DMS153 treated with DMSO at 0.1 percent for 48 hours (cell line): ENCODE results near the gene CROCC2.

ENCODE experiments used
- DNase-seq: peaks from one replicate; lab custom pipeline; 2025; ENCODE audit not compliant: unreplicated experiment; lab: John Stamatoyannopoulos, UW

Gene CROCC2

DNA sequence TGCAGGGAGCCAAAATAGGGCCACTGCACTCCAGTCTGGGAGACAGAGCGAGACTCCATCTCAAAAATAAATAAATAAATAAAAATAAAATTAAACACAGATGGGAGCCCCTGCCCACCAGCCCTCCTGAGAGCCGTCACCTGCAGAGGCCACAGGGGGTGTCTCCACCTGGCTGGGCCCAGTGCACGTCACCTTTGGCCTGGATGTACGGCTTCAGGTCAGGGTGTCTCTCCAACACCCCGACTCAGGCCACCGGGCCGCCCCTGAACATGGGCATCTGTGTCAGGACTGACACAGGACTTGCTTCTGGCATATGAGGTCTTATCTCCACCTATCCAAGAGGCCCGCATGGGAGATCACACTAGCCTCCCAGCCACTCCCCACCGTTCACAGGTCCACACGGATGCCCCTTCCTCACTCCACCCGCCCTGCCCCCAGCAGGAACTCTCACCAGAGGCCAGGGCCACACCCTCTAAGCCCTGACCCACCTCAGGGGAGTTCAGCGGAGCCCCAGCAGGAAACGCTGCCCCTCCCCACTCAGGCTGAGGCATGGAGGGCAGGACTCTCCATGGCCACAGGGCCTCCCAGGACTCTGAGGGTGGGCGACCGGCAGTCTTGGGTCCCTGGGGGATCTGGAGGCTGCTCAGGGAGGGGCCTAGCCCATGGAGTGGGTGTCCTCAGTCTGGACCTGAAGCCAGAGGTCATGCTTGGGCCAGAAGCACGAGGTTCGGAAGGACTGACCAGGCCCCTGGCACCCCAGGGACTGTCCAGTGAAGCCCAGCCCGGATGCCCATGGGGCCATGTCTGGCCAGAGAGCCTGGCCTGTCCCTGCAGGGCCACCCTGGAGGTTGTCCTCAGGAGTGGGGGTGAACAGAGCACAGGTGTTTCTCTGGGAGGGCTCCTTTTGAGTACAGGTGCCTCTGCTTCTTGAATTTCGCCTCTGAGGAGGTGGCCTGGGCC lies 1.6 kb upstream of the CROCC2 start:
- DNase-seq, result no peak

DNA sequence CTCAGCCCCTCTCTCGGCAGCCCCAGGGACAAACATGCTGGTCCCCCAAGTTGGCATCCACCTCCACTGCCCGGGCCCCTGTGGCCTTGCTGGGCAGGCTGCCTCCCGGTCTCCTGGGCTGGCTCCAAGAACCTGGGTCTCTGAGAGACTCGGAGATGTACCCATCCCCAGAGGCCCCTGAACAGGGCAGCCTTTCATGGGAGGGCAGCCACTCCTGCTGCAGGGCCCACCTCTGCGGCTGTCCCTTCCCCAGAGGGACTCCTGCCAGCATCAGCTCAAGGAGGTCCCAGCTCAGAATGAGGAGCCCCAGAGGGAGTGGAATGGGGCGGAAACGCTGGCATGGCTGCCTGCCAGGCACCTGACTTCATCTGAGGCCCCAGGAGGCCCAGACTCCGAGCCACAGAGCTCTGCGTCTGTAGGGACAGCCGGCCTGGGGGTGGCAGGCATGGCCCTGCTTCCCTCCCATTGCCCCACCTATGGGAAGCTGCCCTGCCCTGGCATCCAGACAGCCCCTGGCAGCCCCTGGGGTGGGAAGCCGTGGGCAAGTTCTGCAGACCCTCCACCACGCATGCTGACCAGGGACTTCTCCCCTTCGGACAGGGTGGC lies 857 bp upstream of the CROCC2 start:
- DNase-seq, result peak; percentile 34

DNA sequence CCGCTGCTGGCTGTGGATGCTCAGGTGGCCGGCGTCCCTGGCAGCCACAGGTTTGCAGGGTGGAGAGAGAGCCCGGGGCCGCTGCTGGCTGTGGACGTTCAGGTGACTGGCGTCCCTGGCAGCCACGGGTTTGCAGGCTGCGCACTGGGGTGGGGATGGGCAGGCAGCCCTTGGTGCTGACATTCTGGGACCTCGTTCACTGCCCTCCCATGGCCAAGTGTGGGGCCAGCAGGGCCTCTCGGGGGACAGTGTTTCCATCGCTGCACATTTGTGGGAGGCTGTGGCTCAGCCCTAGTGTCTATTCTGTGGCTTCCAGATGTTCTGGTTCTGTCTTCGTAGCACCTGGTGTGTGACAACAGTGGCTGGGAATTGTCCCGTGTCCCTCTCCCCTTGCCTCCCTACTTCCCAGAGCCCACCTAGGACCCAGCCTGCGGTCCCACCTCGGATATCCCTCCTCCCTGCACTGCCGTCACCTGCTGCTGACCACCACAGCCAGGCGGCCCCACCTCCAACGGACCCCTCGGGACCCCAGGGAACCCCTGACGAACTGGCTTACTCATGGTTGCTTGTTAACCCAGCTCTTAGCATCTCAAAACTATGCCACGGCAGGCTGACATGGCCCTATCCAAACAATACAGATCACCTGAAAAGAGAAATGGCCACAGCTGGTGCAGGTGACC lies 915 bp downstream of the CROCC2 start:
- no peak for DNase-seq

DNA sequence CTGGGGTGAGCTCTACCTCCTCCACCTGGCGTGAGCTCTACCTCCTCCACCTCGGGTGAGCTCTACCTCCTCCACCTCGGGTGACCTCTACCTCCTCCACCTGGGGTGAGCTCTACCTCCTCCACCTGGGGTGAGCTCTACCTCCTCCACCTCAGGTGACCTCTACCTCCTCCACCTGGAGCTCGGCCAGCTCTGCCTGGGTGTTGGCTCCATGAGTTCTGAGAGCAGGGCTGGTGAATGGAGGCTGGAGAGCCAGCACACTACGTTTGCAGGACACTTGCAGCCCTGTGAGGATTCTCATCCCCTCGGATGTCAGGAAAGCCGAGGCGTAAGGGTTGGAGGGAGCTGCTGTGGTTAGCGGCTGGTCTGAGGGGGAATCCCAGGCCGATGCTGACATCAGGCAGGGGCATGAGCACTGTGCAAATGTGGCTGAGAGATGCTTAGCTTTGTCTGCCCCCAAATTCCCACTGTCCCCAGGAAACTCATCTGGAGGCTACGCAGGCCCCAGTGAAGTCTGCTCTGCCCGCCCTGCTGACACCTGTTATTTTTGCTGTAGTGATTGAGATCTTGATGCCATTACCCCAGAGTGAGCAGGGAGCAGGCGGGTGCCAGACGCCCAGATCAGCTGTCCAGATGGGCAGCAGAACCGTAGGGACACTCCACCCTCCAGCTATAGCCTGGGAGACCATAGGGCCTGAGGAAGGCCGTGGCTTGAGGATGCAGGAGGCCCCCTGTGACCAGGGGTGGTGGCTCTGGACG lies 3.3 kb downstream of the CROCC2 start:
- DNase-seq, result no peak

DNA sequence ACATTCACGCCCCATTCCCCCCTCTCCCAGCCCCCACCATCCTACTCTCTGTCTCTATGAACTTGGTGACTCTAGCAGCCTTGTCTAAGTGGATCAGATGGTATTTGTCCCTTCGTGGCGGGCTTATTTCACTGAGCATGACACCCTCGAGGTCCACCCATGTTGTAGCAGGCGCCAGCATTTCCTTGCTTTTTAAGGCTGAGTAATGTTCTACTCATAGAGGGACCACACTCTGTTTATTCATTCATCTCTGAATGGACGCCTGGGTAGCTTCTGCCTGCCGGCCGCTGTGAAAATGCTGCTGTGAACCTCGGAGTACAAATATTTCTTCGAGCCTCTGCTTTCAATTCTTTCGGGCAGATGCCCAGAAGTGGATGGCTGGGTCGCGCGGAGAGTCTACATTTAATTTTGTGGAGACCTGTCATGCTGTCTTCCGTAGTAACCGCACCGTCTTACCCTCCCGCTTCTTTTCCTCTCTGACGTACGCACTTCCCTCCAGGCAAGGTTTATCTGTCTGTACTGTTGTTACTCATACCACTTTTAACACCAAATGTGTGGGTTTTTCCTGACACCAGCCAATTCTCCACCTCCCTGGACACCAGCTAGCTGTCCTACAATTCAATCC lies 5.6 kb downstream of the CROCC2 start:
- DNase-seq, result no peak

DNA sequence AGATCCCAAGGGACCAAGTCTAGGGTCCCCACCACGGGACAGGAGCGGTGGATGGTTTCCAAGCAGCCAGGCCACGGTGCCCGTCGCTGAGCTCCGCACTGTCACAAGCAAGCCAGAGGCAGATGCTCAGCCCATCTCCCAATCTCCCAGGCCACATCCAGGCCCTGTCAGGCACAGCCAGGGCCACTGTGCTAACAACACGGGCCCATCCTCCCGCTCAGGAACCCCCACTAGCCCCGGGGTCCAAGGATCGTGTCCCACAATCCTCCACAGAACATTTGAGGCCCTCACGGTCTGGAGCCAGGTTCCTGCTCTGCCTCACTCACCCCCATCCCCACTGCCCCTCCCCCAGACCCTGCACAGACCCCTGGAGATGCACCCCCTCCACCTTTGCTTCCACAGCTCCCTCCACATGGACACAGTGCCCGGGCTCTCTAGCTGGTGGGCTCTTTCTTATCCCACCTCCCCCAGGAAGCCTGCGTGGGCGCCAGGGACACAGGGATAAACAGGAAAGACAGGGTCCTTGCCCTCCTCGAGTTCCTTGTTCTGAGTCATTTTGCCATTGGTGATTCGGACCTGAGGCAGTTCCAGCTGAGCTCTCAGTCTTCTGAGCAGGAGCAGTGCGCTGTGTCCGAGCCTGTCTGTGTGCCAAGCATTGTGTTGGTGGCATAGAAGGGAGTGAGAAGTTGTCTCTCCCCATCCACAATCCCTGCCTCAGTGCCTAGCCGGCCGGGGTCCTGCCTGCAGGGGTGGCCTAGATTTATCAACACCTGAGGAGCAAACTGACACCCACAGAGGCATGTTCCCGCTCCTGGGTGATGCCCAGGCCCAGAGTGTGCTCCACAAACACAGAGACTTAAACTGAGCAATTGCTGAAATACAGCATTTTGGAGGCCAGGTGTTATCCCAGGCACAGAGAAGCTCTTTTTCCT lies 7.0 kb downstream of the CROCC2 start:
- DNase-seq, result no peak

DNA sequence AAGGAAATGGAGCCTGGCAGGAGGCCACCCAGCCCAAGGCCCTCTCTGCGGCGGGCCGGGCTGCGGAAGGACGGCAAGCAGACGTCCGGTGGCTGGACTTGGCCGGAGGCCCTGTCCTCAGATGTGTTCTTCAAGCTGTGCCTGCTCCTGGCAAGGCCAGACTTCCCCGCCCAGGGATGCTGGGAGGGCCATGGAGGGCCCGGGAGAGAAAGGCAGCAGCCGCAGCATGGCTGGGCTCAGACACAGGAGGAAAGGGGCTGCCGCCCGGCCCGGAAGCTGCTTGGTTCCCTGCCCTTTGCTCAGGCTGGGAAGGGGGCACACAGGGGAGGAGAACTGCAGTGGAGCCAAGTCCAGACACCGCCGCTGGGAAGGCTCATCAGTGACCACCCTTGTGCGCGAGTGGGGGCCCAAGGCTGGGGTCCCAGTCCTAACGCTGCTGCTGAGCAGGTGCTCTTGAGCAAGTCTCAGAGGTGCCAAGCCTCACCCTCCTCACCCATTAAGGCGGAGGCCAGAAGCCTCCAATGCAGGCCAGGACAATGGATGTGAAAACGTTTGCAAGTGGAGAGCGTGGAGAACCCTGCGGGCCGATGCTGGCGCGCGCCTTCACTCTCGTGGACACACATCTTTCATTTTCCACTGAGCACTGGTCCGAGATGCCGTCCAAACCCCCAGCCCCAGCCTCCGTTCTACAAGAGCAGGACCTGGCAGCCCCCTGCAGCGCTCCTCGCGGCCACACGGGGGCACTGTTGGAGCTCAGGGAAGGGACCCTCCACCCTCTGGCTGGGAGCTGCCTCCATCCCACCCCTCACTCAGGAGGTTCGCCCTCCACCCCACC lies 7.9 kb downstream of the CROCC2 start:
- no peak for DNase-seq

DNA sequence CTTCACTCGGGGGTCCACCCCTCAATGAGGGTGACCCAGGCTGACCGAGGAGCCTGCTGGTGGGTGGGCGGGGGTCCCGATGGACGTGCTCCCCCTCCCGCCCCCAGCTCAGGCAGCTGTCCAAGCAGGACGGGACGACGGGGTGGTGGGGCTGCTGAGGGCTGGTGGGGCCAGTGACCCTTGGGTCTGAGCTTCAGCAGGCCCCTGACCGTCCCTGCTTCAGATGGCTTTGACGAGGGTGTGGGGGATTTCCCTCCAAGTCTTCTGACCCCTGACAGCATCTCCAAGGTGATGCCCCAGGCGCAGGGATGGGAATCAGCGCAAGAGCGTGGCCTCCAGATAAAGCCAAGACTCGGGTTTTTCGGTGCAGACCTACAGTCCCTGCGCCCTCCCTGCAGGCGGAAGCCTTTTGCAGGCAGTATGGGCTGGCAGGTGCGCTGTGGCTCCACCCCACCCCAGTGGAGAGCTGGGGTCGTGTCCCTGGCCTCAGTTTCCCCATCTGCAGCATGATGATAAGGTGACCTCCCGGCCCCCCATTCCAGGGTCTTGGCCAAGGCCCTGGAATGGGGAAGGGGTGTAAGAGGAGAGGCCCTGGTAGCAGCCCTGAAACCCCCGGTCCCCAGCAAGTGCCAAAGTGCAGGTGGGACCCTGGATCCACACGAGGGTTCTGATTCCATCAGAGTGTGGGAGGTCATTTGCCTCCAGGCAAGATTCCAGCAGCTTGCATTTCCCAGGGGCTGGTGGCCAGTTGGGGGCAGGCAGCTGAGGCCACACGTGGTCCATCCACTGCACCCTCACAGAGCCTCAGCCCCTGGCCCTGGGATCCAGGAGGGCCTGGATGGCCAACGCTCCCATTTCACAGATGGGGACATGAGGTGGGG lies 8.7 kb downstream of the CROCC2 start:
- no peak for DNase-seq

DNA sequence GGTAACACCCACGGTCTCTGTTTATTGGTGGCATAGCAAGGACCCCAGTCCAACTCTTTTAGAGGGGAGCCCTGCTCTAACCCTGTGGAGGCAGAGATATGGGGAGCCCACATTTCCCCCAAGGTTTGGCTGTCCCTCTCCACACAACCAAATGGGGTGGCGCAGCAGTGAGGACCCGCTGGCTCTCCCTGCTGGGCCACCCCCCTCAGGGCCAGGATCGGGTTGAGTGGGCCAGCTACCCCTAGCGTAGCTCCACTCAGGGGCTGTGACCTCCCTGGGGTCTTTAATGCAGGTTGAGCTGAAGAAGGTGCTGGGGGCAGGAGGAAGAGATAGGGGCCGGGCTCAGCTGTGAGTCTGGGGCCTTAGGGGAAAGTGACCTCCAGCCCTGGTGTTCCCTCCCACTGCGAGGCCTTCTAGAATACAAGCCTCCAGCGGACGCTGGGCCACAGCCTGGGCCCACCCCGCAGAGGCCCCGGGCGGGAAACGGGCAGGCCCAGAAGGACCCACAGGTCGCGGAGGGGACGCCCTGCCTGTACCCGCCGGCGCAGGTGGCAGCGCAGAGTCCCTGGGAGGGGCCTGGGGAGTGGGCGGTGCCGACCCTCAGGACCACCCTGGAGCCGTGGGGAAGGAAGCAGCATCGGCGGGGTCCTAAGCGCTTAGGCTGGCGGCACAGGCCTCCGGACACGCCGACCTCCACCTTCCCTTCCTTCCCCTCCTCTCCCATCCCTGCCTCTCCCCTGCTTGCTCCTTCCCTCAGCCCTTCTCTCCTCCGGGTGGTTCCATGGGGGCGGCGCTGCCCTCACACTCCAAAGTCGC lies 9.6 kb downstream of the CROCC2 start:
- DNase-seq, result no peak

DNA sequence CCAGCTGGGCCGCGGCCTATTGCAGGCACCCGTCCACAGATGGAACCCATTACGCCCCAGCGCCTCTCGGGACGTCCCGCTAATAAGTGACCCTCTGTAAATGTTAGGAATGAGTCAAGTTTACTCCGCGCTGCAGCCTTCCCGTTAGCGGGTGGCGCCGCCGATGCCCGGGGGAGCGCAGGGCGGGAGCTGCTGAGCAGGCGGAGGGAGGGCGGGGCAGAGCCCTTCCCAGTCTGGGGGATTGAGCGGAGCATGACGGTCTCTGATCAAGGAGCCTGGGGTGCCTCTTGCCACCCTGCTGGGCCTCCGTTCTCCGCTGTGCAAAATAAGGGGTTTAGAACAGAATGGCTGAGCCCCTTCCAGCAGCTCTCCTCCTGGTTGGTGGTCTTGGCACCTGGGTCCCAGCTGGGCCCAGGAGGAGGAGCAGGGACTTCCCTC lies 10.5 kb downstream of the CROCC2 start:
- DNase-seq, result no peak

DNA sequence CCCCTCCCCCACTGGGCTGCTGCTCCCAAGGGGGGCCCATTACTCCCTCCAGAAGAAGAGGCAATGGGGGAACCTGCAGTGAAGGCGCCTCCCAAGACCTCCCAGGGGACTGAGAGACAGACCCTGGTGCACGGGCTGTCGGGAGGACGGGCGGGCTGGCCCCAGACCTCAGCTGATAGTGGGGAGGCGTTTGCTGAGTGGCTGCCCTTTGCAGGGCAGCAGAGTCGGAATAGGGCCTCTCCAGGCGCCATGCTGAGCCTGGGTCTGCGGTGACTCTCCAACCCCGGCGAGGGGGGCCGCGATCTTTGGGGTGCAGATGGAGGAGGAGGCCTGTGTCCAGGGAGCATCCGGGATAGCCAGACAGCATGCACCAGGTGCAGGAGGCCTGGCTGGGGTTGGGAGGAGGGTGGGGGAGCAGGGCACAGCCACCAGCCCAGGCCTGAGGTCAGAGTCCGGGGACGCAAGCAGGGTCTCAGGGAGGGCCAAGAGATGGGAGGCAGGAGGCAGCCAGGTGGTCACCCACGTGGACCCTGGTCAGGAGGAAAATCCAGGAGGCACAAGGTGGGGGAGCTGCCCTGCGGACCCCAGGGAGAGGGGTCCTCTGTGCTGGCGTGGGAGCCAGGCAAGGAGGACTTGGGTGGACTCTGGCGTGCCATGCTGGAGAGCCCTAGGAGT lies 11.0 kb downstream of the CROCC2 start:
- no peak for DNase-seq

DNA sequence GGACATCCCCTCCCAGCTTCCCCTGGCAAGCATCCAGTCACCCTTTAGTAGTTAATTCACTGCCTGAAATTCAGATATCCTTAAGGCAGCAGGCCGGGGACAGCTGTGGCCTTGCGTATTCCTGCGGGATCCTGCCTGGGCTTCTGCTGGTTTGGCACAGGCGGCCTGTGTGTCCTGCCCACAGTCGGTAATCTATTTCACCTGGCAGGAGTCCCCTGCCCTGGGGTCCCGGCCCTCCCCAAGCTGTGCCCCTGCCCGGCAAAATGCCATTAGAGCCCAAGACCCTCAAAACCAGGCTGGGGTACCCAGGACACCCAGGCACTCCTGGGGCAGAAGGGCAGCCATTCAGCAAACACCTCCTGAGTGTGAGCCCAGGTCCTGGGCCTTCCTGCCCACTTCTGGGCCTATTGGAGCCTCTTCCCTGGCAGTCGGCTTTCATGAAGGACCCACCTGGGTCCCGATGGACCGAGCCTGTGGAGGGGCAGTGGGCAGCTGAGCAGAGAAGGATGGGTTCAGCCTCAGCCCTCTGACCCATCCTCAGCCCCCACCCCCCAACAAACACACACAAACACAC lies 11.6 kb downstream of the CROCC2 start:
- no peak for DNase-seq

DNA sequence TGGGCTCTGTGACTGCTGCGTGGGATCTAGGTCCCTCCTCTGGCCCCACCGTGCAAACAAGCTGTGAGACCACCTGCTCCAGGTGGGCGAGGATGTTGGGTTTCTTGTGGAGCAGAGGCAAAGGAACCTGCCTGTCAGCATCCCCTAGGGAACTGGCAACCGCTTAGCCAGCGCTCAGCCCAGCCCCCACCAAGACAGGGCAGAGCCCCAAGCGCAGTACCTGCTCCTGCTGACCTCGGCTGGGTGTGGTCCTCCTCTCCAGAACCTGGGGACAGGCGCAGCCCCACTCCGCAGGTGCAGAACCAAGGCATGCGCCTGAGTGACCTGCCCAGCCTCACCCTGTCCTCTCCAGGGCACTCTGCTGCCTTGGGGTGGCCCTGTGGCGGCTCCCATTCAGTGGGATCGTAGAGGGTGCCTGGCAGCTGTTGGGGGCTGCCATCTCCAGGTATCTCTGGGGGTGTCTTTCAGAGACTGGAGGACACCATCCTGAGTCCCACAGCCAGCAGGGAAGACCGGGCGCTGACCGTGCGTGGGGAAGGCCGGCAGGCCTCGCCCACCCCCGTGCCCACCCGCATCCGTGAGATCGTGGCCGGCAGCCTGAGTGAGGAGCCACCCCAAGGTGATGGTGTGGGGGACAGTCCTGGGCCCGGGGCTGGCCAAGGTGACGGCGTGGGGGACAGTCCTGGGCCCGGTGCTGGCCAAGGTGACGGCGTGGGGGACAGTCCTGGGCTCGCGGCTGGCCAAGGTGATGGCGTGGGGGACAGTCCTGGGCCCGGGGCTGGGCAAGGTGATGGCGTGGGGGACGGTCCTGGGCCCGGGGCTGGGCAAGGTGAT lies 12.3 kb downstream of the CROCC2 start:
- no peak for DNase-seq

DNA sequence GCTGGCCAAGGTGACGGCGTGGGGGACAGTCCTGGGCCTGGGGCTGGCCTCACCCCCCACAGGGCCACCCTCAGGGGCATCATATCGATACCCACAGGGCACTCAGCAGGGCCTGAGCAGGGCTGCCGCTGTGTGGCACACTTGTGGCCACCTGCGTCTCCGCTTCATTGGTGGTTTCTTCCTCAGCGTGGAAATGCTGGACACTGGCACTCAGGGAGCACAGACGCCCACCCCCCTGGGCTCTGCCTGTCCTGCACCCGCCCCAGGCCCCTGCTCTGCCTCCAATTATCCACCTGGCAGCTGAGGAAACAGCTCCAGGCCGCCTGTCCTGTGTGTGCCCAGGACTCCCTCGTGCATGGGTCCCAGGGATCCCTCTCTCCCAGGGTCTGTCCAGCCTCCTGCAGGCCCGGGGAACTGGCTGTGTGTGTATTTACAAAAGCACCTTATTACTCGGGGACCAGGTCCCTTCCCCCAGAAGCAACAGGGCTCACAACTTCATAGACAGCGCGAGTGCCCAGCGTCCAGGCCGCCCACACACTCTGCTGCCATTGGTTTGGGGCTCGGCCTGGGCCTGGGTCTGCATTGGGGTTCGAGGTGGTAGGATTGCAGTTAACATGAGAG lies 13.1 kb downstream of the CROCC2 start:
- DNase-seq, result no peak
